Body of pancreas (tissue), 4 donors: ENCODE results near the gene CDH12.

Experiments
- POLR2A ChIP-seq, 3 donors: fragments of 450-650 bp; IDR thresholded peaks; one replicate each; pipeline ENCODE4 v1.6.1; 2016; ENCODE audit warnings: antibody characterized with exemption in 3 of 3, mild to moderate bottlenecking in 2 of 3
- TF ChIP-seq, protein P1 (sequence below), 7 experiments: fragments of 450-650 bp in 4 of 7; fragments of 200-600 bp in 3 of 7; sonication (generic) in 3 of 7; IDR thresholded peaks; one replicate each; pipeline ENCODE4 v1.5.1; 2016 to 2019; ENCODE audit warnings: antibody characterized with exemption in 7 of 7

DNA sequence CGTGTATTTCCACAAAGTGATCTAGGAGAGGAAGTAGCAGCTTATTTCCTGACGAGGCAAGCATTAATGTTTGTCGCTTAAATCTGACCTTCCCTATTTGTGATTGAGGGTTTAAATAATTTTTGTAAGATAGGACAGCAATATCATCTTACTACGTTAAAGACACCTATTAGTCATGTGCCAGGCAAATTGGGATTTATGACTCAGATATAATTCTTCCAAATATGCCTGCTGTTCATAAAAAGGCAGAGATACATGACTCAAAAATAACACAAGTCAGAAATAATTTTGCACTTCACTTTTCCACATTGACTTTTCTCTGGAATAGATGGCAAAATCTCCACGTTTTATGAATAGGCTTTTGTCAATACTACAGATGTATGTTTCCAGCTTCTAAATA lies 43.0 kb upstream of the CDH12 start:
- TF ChIP-seq, protein P1, sequence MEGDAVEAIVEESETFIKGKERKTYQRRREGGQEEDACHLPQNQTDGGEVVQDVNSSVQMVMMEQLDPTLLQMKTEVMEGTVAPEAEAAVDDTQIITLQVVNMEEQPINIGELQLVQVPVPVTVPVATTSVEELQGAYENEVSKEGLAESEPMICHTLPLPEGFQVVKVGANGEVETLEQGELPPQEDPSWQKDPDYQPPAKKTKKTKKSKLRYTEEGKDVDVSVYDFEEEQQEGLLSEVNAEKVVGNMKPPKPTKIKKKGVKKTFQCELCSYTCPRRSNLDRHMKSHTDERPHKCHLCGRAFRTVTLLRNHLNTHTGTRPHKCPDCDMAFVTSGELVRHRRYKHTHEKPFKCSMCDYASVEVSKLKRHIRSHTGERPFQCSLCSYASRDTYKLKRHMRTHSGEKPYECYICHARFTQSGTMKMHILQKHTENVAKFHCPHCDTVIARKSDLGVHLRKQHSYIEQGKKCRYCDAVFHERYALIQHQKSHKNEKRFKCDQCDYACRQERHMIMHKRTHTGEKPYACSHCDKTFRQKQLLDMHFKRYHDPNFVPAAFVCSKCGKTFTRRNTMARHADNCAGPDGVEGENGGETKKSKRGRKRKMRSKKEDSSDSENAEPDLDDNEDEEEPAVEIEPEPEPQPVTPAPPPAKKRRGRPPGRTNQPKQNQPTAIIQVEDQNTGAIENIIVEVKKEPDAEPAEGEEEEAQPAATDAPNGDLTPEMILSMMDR (IDR thresholded peaks at IDR 0.05), result no peak
- TF ChIP-seq POLR2A (IDR thresholded peaks at IDR 0.05), result no peak
